ENCODE data around the gene RRH.

GRCh38 chr4:109876634-109877265 is 49.0 kb downstream of the RRH start:
- TF ChIP-seq CTCF (IDR thresholded peaks at IDR 0.05) (no peak), POLR2A (IDR thresholded peaks at IDR 0.05) (no peak)
